Stomach (tissue), 4 donors: ENCODE results near the gene PPP2R5B.

Experiments used
- CTCF ChIP-seq, 7 experiments: fragments of 450-650 bp in 4 of 7; fragments of 200-600 bp in 3 of 7; sonication (generic) in 3 of 7; IDR thresholded peaks; one replicate each; pipeline ENCODE4 v1.5.1; 2016 to 2019; ENCODE audit warnings: antibody characterized with exemption in 7 of 7, control low read depth in 2 of 7, mild to moderate bottlenecking in 1 of 7
- EP300 ChIP-seq: sonication (generic); formaldehyde crosslinking; IDR thresholded peaks from one replicate; pipeline ENCODE4 v1.6.1; 2017; ENCODE audit warnings: antibody characterized with exemption

GRCh38 chr11:64971421-64972233, 47.1 kb downstream of the PPP2R5B start, which contains the start of gene MAJIN:
- no peak for TF ChIP-seq EP300
- no peak for TF ChIP-seq CTCF (IDR thresholded peaks at IDR 0.05)
